GM10248 (cell line): ENCODE data around the gene SLITRK2.

Experiments
- CTCF ChIA-PET: fragments of 300-600 bp; sonication (Branson Sonifier 250); formaldehyde crosslinking; extraction: SDS; loops from one replicate; lab custom pipeline; 2021; ENCODE audit warnings: antibody characterized with exemption; lab: Yijun Ruan, JAX
- POLR2A ChIA-PET: fragments of 350-650 bp; sonication (Branson Sonifier 250); formaldehyde crosslinking; extraction: SDS; loops from one replicate; lab custom pipeline; 2020; ENCODE audit warnings: antibody characterized with exemption; lab: Yijun Ruan, JAX
- DNase-seq: peaks from one replicate; pipeline ENCODE4 v3.0.0; 2012; ENCODE audit errors: extremely low spot score
- CTCF ChIP-seq: IDR thresholded peaks from 2 replicates; pipeline ENCODE4 v1.5.1; 2012; ENCODE audit warnings: mild to moderate bottlenecking, low read depth; ENCODE audit errors: extremely low read depth, missing control alignments, control extremely low read depth

SLITRK2 gene

GRCh38 chrX:145848857-145849256 is 31.2 kb downstream of the SLITRK2 start:
- no peak for DNase-seq
- ChIA-PET POLR2A (no interaction called here), CTCF (no interaction called here)
- no peak for TF ChIP-seq CTCF

DNA sequence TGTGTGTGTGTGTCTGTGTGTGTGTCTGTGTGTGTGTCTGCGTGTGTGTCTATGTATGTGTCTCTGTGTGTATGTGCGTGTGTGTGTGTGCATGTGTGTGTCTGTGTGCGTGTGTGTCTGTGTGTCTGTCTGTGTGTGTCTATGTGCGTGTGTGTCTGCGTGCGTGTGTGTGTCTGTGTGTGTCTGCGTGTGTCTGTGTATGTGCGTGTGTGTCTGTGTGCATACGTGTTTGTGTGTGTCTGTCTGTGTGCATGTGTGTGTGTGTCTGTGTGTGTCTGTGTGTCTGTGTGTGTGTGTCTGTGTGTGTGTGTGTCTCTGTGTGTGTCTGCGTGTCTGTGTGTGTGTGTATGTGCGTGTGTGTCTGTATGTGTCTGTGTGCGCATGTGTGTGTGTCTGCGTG is 35.6 kb downstream of the SLITRK2 start:
- ChIA-PET CTCF (no interaction called here), POLR2A (no interaction called here)
- TF ChIP-seq CTCF = no peak
- no peak for DNase-seq

DNA sequence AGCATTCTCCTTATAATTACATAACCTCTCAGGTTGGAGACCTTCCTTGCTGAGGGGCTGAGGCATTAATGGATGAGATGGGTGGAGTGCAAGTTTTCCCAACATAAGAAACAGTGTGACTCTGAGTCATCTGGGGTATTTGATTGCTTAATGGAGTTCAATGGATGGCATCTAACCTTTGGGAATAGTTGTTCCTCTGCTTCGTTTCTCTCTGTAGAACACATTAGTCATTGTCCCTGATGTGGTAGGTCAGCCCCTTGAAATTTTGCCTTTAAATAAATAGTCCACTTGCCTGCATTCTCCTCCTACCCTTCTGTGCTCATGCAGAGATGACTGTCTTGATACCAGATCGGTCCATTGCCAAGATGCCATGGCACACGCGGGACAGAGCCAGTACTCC is 38.6 kb downstream of the SLITRK2 start:
- POLR2A ChIA-PET = no interaction called here

DNA sequence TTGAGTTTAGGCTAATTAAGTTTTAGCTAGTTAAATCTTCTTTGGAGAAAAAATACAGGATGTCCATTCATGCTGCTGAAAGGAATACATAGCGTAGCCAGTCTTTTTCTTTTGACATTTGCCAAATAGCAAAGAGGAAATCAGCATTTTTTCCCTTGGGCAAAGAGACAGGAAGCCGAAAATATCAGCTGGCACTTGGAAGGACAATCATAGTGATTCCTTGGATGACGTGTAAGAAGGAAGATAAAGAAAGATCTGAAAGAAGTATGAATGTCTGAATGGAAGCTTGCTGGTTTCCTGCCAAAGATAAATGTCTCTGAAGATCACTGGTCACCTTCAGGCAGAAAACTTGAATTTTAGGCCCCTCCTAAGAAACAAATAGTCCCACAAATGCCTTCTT is 44.2 kb downstream of the SLITRK2 start:
- ChIA-PET POLR2A (no interaction called here), CTCF (no interaction called here)
- TF ChIP-seq CTCF = no peak

More for the DNA sequence above, 38.6 kb downstream of the SLITRK2 start:
- DNase-seq = no peak
- no peak for TF ChIP-seq CTCF
- CTCF ChIA-PET = no interaction called here

GRCh38 chrX:145865082-145865481 is 47.5 kb downstream of the SLITRK2 start:
- POLR2A ChIA-PET = no interaction called here
- CTCF ChIA-PET = no interaction called here
- DNase-seq = no peak
- TF ChIP-seq CTCF = no peak

More for the DNA sequence above, 44.2 kb downstream of the SLITRK2 start:
- no peak for DNase-seq
